CD4-positive, alpha-beta T cell treated with Interleukin-15 for 4 hours (primary cell): ENCODE data around the gene ATP2C2.
"Not testable (repeated sequence)": the region's sequence is repeated elsewhere in the genome, so short reads cannot be mapped to it uniquely, and the experiment has no call there.

Experiments
- DNase-seq: peaks from one replicate; pipeline ENCODE4 v3.0.0-alpha.2; 2020; ENCODE audit warnings: low spot score

ATP2C2 gene

GRCh38 chr16:84421081-84421937 is 53.0 kb downstream of the ATP2C2 start:
- DNase-seq, result no peak

GRCh38 chr16:84421938-84422220 is 53.5 kb downstream of the ATP2C2 start:
- DNase-seq, result no peak

- DNase-seq, result no peak
Observed at GRCh38 chr16:84423416-84423837, 55.1 kb downstream of the ATP2C2 start.

GRCh38 chr16:84425696-84426095 is 57.4 kb downstream of the ATP2C2 start:
- DNase-seq, result no peak

GRCh38 chr16:84426804-84427203 is 58.5 kb downstream of the ATP2C2 start:
- no peak for DNase-seq

GRCh38 chr16:84427553-84427952 is 59.2 kb downstream of the ATP2C2 start:
- DNase-seq, result no peak

GRCh38 chr16:84430860-84431259 is 62.5 kb downstream of the ATP2C2 start:
- no peak for DNase-seq

- DNase-seq, result no peak
Observed at GRCh38 chr16:84434800-84435199, 66.5 kb downstream of the ATP2C2 start.

GRCh38 chr16:84436196-84436595 is 67.9 kb downstream of the ATP2C2 start:
- no peak for DNase-seq

GRCh38 chr16:84438971-84439696 is 70.8 kb downstream of the ATP2C2 start:
- DNase-seq, result no peak

- no peak for DNase-seq
Observed at GRCh38 chr16:84442416-84443145, 74.2 kb downstream of the ATP2C2 start.

GRCh38 chr16:84443166-84443802 is 74.9 kb downstream of the ATP2C2 start:
- DNase-seq, result no peak

GRCh38 chr16:84444476-84444875 is 76.1 kb downstream of the ATP2C2 start:
- no peak for DNase-seq

- no peak for DNase-seq
Observed at GRCh38 chr16:84446084-84446483, 77.7 kb downstream of the ATP2C2 start.

- no peak for DNase-seq
Observed at GRCh38 chr16:84446596-84447392, 78.5 kb downstream of the ATP2C2 start.

GRCh38 chr16:84448444-84448843 is 80.1 kb downstream of the ATP2C2 start:
- no peak for DNase-seq

- no peak for DNase-seq
Observed at GRCh38 chr16:84449156-84450140, 81.1 kb downstream of the ATP2C2 start.

- DNase-seq, result no peak
Observed at GRCh38 chr16:84450176-84450865, 82.0 kb downstream of the ATP2C2 start.

GRCh38 chr16:84451010-84451676 is 82.8 kb downstream of the ATP2C2 start:
- DNase-seq, result not testable (repeated sequence)
